ENCODE measurements around the gene TRABD. TPM values are rescaled to one million over a fixed set of nuclear protein-coding genes. Genes with fewer than 3 reads are reported as not detected.

Gene TRABD
- total RNA-seq, 1 donor from 2014 or later: 11.3 TPM

GRCh38 chr22:50173983-50174355 lies 11.7 kb upstream of the TRABD start:
- DNase-seq (ENCODE audit: low read depth in 2 of 2): no peak

- no peak for DNase-seq (ENCODE audit: low read depth in 2 of 2)
Observed at GRCh38 chr22:50174382-50175190, 11.1 kb upstream of the TRABD start.

- no peak for DNase-seq (ENCODE audit: low read depth in 2 of 2)
Observed at GRCh38 chr22:50175191-50175461, 10.6 kb upstream of the TRABD start.

- DNase-seq (ENCODE audit: low read depth in 2 of 2): no peak
Observed at GRCh38 chr22:50175921-50176849, 9.5 kb upstream of the TRABD start.

GRCh38 chr22:50176850-50177536 lies 8.7 kb upstream of the TRABD start:
- DNase-seq (ENCODE audit: low read depth in 2 of 2): no peak

- DNase-seq (ENCODE audit: low read depth in 2 of 2): no peak
Observed at GRCh38 chr22:50177537-50178470, 7.9 kb upstream of the TRABD start.

GRCh38 chr22:50178471-50178864 lies 7.2 kb upstream of the TRABD start:
- DNase-seq (ENCODE audit: low read depth in 2 of 2): no peak

GRCh38 chr22:50178871-50179869 lies 6.5 kb upstream of the TRABD start:
- DNase-seq (ENCODE audit: low read depth in 2 of 2): no peak

- DNase-seq (ENCODE audit: low read depth in 2 of 2): no peak
Observed at GRCh38 chr22:50179937-50180726, 5.6 kb upstream of the TRABD start.

GRCh38 chr22:50180727-50181521 lies 4.8 kb upstream of the TRABD start:
- no peak for DNase-seq (ENCODE audit: low read depth in 2 of 2)

- DNase-seq (ENCODE audit: low read depth in 2 of 2): no peak
Observed at GRCh38 chr22:50182176-50183081, 3.3 kb upstream of the TRABD start.

- no peak for DNase-seq (ENCODE audit: low read depth in 2 of 2)
Observed at GRCh38 chr22:50183141-50183971, 2.4 kb upstream of the TRABD start.

- peak in 1 of 2 donors; percentile 35 for DNase-seq (ENCODE audit: low read depth in 2 of 2)
Observed at GRCh38 chr22:50184004-50184901, 1.5 kb upstream of the TRABD start.

GRCh38 chr22:50184902-50185374 lies 775 bp upstream of the TRABD start:
- DNase-seq (ENCODE audit: low read depth in 2 of 2): peak in 1 of 2 donors; percentile 39

GRCh38 chr22:50186181-50186714 lies 535 bp downstream of the TRABD start:
- no peak for DNase-seq (ENCODE audit: low read depth in 2 of 2)

All from lung microvascular endothelial cell (primary cell).